Endothelial cell of umbilical vein (primary cell): ENCODE results near the gene DNAH6. TPM values are rescaled to one million over a fixed set of nuclear protein-coding genes. Genes with fewer than 3 reads are reported as not detected.

Experiments
- BruUV-seq: library from RNA; stranded (reverse); fragments of 400-500 nt; replicated peaks from 2 replicates; lab custom pipeline; 2021; lab: Mats Ljungman, UMichigan
- CTCF ChIA-PET: fragments of 300-600, 350-600 bp; sonication (Branson Sonifier 250); formaldehyde crosslinking; loops from one replicate; lab custom pipeline; 2021; ENCODE audit warnings: antibody characterized with exemption, inconsistent platforms; lab: Charles Lee
- POLR2A ChIA-PET: fragments of 300-600, 350-600 bp; sonication (Branson Sonifier 250); formaldehyde crosslinking; loops from one replicate; lab custom pipeline; 2021; ENCODE audit warnings: antibody characterized with exemption, inconsistent platforms; lab: Charles Lee
- DNase-seq: peaks from one replicate; pipeline ENCODE4 v3.0.0-alpha.2; 2011; ENCODE audit warnings: low read depth, low spot score
- FAIRE-seq: peaks from 2 replicates; lab custom pipeline; 2011; peaks lifted over from hg19 to GRCh38; lab: Jason Lieb, UNC
- H2AFZ ChIP-seq: 2 replicates; pipeline ENCODE4 v1.6.0; 2012; ENCODE audit warnings: low read depth, low read length, control low read depth, inconsistent platforms
- H3K27ac ChIP-seq: 2 replicates; pipeline ENCODE4 v1.5.1; 2011; ENCODE audit warnings: low read depth, mild to moderate bottlenecking, control low read depth, low read length, moderate library complexity; ENCODE audit not compliant: insufficient read depth
- H3K27me3 ChIP-seq, 2 experiments: 2 replicates each; pipeline versions ENCODE4 v1.6.0 to v1.6.1; 2011; ENCODE audit warnings: low read length in 2 of 2, mixed read lengths in 1 of 2; ENCODE audit not compliant: control insufficient read depth in 2 of 2, insufficient read depth in 2 of 2
- H3K36me3 ChIP-seq, 2 experiments: 2 replicates in 1 of 2; 3 replicates in 1 of 2; pipeline ENCODE4 v1.5.1; 2011; ENCODE audit warnings: low read length in 2 of 2, mild to moderate bottlenecking in 1 of 2, moderate library complexity in 1 of 2; ENCODE audit not compliant: control insufficient read depth in 2 of 2, insufficient read depth in 2 of 2; ENCODE audit errors: extremely low read depth in 1 of 2
- H3K4me1 ChIP-seq: 3 replicates; pipeline ENCODE4 v1.5.1; 2011; ENCODE audit warnings: mild to moderate bottlenecking, low read length; ENCODE audit not compliant: control insufficient read depth, insufficient read depth; ENCODE audit errors: extremely low read depth
- H3K4me2 ChIP-seq: 2 replicates; pipeline ENCODE4 v1.6.1; 2011; ENCODE audit warnings: low read length, control low read depth, mixed read lengths; ENCODE audit not compliant: insufficient read depth
- H3K4me3 ChIP-seq, 3 experiments: fragments of 200-600 bp in 1 of 3; sonication (generic), shearing (Covaris generic) in 1 of 3; replicated peaks in 1 of 3; 2 replicates each; pipeline ENCODE4 v1.5.1; 2011 to 2016; ENCODE audit warnings: control low read depth in 3 of 3, low read length in 3 of 3, mild to moderate bottlenecking in 2 of 3, inconsistent platforms in 1 of 3, low read depth in 1 of 3, moderate library complexity in 1 of 3; ENCODE audit not compliant: insufficient read depth in 1 of 3
- H3K79me2 ChIP-seq: 2 replicates; pipeline ENCODE4 v1.6.0; 2012; ENCODE audit warnings: low read length, inconsistent platforms; ENCODE audit not compliant: control insufficient read depth, insufficient read depth
- H3K9ac ChIP-seq: replicated peaks from 2 replicates; pipeline ENCODE3; 2011; ENCODE audit warnings: low read length, control low read depth; ENCODE audit not compliant: insufficient read depth; ENCODE audit errors: extremely low read depth
- H3K9me1 ChIP-seq: replicated peaks from 3 replicates; pipeline ENCODE4 v1.6.0; 2011; ENCODE audit warnings: mild to moderate bottlenecking, low read length; ENCODE audit not compliant: control insufficient read depth, insufficient read depth; ENCODE audit errors: extremely low read depth
- H3K9me3 ChIP-seq: replicated peaks from 2 replicates; pipeline ENCODE4 v1.5.1; 2012; ENCODE audit warnings: low read length, inconsistent platforms; ENCODE audit not compliant: control insufficient read depth, insufficient read depth
- H4K20me1 ChIP-seq: replicated peaks from 2 replicates; pipeline ENCODE3; 2011; ENCODE audit warnings: mild to moderate bottlenecking, low read length; ENCODE audit not compliant: control insufficient read depth, insufficient read depth; ENCODE audit errors: extremely low read depth
- CTCF ChIP-seq, 2 donors: IDR thresholded peaks; 1 replicate in 1 of 2; 2 replicates in 1 of 2; pipeline ENCODE4 v1.5.1; 2011; ENCODE audit warnings: low read length in 2 of 2, mild to moderate bottlenecking in 2 of 2, moderate library complexity in 2 of 2, control low read depth in 1 of 2, inconsistent platforms in 1 of 2, low read depth in 1 of 2; ENCODE audit not compliant: insufficient read depth in 1 of 2; ENCODE audit errors: extremely low read depth in 1 of 2
- EZH2 ChIP-seq: IDR thresholded peaks from 2 replicates; pipeline ENCODE4 v1.6.1; 2012; ENCODE audit warnings: borderline replicate concordance, low read depth, mild to moderate bottlenecking, moderate library complexity, low read length, inconsistent platforms; ENCODE audit not compliant: severe bottlenecking
- FOS ChIP-seq: IDR thresholded peaks from 2 replicates; pipeline ENCODE4 v1.6.1; 2011; ENCODE audit warnings: mild to moderate bottlenecking, low read length, moderate library complexity, borderline replicate concordance; ENCODE audit not compliant: insufficient read depth
- GATA2 ChIP-seq: IDR thresholded peaks from 2 replicates; pipeline ENCODE4 v1.7.0; 2011; ENCODE audit warnings: low read depth, mild to moderate bottlenecking, moderate library complexity, mixed read lengths, low read length; ENCODE audit not compliant: insufficient read length, insufficient read depth
- JUN ChIP-seq: IDR thresholded peaks from 2 replicates; pipeline ENCODE4 v1.6.1; 2011; ENCODE audit warnings: borderline replicate concordance, low read depth; ENCODE audit not compliant: insufficient read length, insufficient read depth
- MYC ChIP-seq: IDR thresholded peaks from one replicate; pipeline ENCODE4 v1.6.1; 2011; ENCODE audit warnings: mild to moderate bottlenecking, low read depth, low read length
- POLR2A ChIP-seq: IDR thresholded peaks from 2 replicates; pipeline ENCODE4 v1.6.1; 2012; ENCODE audit warnings: low read depth, mild to moderate bottlenecking, control low read depth, low read length
- POLR2AphosphoS5 ChIP-seq: IDR thresholded peaks from 2 replicates; pipeline ENCODE4 v1.6.1; 2012; ENCODE audit warnings: low read depth, mild to moderate bottlenecking, control low read depth, low read length, moderate library complexity; ENCODE audit not compliant: insufficient read depth
- dilution Hi-C: fragments of 300-500 bp; cut with MboI; formaldehyde crosslinking; loops from one replicate; pipeline ENCODE4 v1.15.0; 2019; ENCODE audit warnings: low sequenced_read_pairs; ENCODE audit not compliant: extremely low pct_ligation_motif_present
- intact Hi-C: fragments of 100-400 bp; cut with micrococcal nuclease; formaldehyde crosslinking; loops from one replicate; pipeline ENCODE4 v1.10.0; 2022
- polyA plus RNA-seq, 4 experiments: library from polyadenylated mRNA; depleted of rRNA in 3 of 4; stranded (reverse) in 3 of 4; unstranded in 1 of 4; fragments of >200 nt; gene quantifications; 2 replicates each; pipeline versions ENCODE4 v1.2.1 to v1.2.3, GENCODE V29; 2011 to 2012; ENCODE audit warnings: missing spikeins in 1 of 4
- total RNA-seq: library from RNA; stranded (reverse); gene quantifications from 2 replicates; pipeline ENCODE4 v1.2.3, GENCODE V29; 2021
- TF ChIP-seq, protein P1 (sequence below): IDR thresholded peaks from 2 replicates; pipeline ENCODE4 v1.6.1; 2011; ENCODE audit not compliant: insufficient read depth, insufficient read length

Gene DNAH6
- total and polyA plus RNA-seq, 2 donors (not counting 3 experiments of a cell fraction or from before 2014, with no cell fraction given) = 0.24 TPM; not detected in 1

DNA sequence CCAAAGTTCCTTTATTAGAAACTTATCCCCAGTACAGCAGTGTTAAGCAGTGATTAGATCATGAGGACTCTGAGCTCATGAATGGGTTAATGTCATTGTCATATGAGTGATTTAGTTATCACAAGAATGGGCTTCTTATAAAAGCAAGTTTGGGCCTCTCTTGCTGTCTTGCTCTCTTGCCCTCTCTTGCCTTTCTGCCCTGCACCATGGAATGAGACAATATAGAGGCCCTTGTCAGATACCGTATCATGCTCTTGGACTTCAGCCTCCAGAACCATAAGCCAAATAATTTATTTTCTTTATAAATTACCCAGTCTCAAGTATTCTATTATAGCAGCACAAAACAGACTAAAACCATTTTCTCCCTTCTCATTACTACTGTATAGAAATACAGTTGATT, 238.8 kb downstream of the DNAH6 start:
- H2AFZ ChIP-seq = no peak overlapping the region
- FAIRE-seq (no peak), DNase-seq (no peak)
- H3K79me2 ChIP-seq = no peaks in the 10 kb centered on the region
- no peaks in the 10 kb centered on the region for H3K36me3 ChIP-seq
- no peaks in the 10 kb centered on the region for H3K9me3 ChIP-seq
- no peaks in the 10 kb centered on the region for H3K9me1 ChIP-seq
- H3K27ac ChIP-seq = no peak overlapping the region
- H3K4me1 ChIP-seq = no peaks in the 10 kb centered on the region
- no TSS peak for BruUV-seq
- dilution Hi-C loops = no loop called here
- H3K27me3 ChIP-seq = no peaks in the 10 kb centered on the region
- no peaks in the 10 kb centered on the region for H4K20me1 ChIP-seq
- POLR2A ChIA-PET = no interaction called here
- no peak overlapping the region for H3K4me2 ChIP-seq
- no peak overlapping the region for H3K4me3 ChIP-seq
- H3K9ac ChIP-seq = no peak overlapping the region
- CTCF ChIA-PET = interaction anchor here (0.6 to 1.3 kb wide), 2 partner anchors 9 to 14 kb away, joined by 3 to 4 read pairs; no protein-coding TSS in a partner anchor
- intact Hi-C loops = no loop called here
- no peak for TF ChIP-seq JUN
- no peak for TF ChIP-seq GATA2
- no peak for TF ChIP-seq CTCF (IDR thresholded peaks at IDR 0.05; ENCODE audit: extremely low read depth in 1 of 2, insufficient read depth in 1 of 2, low read depth in 1 of 2, low read length in 2 of 2)
- TF ChIP-seq EZH2 = no peak
- no peak for TF ChIP-seq POLR2AphosphoS5
- TF ChIP-seq MYC = no peak
- TF ChIP-seq, protein P1, sequence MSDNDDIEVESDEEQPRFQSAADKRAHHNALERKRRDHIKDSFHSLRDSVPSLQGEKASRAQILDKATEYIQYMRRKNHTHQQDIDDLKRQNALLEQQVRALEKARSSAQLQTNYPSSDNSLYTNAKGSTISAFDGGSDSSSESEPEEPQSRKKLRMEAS = no peak
- no peak for TF ChIP-seq POLR2A
- no peak for TF ChIP-seq FOS
